BE2C (cell line): Measurements from ENCODE around the gene EFNA3.

Source experiments
- DNase-seq: peaks from one replicate; pipeline ENCODE4 v3.0.0-alpha.2; 2020
- H3K27me3 ChIP-seq: fragments of 250-450 bp; sonication (Bioruptor Pico); 2 replicates; pipeline ENCODE4 v1.5.1; 2020; ENCODE audit warnings: mild to moderate bottlenecking
- H3K36me3 ChIP-seq: fragments of 250-450 bp; sonication (Bioruptor Pico); 2 replicates; pipeline ENCODE4 v1.5.1; 2020; ENCODE audit warnings: mild to moderate bottlenecking
- H3K4me1 ChIP-seq: fragments of 250-450 bp; sonication (Bioruptor Pico); 2 replicates; pipeline ENCODE4 v1.5.1; 2020
- H3K4me3 ChIP-seq: 2 replicates; pipeline ENCODE4 v1.5.1; 2011; ENCODE audit warnings: low read depth, low read length
- H3K9me3 ChIP-seq: fragments of 250-450 bp; sonication (Bioruptor Pico); 2 replicates; pipeline ENCODE4 v1.5.1; 2020
- CTCF ChIP-seq: IDR thresholded peaks from 2 replicates; pipeline ENCODE4 v1.5.1; 2012; ENCODE audit warnings: mild to moderate bottlenecking, low read depth, low read length

The EFNA3 gene

GRCh38 chr1:155073377-155074242, 5.0 kb upstream of the EFNA3 start:
- DNase-seq: no peak
- H3K27me3 ChIP-seq: no peaks in the 10 kb centered on the region
- H3K9me3 ChIP-seq: no peaks in the 10 kb centered on the region
- no peaks in the 10 kb centered on the region for H3K36me3 ChIP-seq
- H3K4me3 ChIP-seq: no peak overlapping the region
- no peak for TF ChIP-seq CTCF
- peaks cover 15% of the 10 kb centered on the region; the same call in 1 of the 2 replicates for H3K4me1 ChIP-seq

DNA sequence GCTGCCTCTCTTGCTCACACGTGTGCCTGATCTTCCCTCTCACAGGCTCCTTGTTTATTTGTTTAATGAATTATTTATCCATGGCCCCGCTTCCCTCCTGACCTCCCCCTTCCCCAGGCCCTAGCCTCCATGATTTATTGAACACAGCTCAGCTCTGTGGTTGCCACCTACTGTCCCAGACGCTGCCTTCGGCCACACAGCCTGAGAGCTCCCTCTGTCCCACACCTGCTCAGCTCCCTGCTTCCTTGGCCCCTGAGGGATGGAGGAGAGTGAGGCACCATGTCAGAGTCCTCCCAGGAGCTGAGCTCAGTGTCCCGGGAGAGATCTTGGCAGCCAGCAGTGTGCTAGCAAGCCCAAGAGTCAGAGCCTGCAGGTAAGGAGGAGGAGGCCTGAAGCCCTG, 3.1 kb upstream of the EFNA3 start:
- no peak for DNase-seq
- Histone ChIP-seq H3K27me3 (peaks cover 18% of the 10 kb centered on the region), H3K4me1 (peaks cover 15% of the 10 kb centered on the region), H3K36me3 (no peaks in the 10 kb centered on the region), H3K4me3 (no peak overlapping the region), H3K9me3 (no peaks in the 10 kb centered on the region)
- no peak for TF ChIP-seq CTCF

- no peak overlapping the region for H3K4me3 ChIP-seq
- peaks cover 14% of the 10 kb centered on the region for H3K4me1 ChIP-seq
- H3K27me3 ChIP-seq: peaks cover 26% of the 10 kb centered on the region
- H3K9me3 ChIP-seq: no peaks in the 10 kb centered on the region
- no peaks in the 10 kb centered on the region for H3K36me3 ChIP-seq
- TF ChIP-seq CTCF: no peak
- DNase-seq: no peak
These were observed 2.3 kb upstream of the EFNA3 start for GRCh38 chr1:155076371-155076770.

- Histone ChIP-seq H3K9me3 (no peaks in the 10 kb centered on the region), H3K4me3 (no peak overlapping the region), H3K36me3 (no peaks in the 10 kb centered on the region), H3K27me3 (peaks cover 36% of the 10 kb centered on the region), H3K4me1 (peaks cover 14% of the 10 kb centered on the region)
- DNase-seq: no peak
- TF ChIP-seq CTCF: no peak
These were observed 1.3 kb upstream of the EFNA3 start for GRCh38 chr1:155077346-155077745.

DNA sequence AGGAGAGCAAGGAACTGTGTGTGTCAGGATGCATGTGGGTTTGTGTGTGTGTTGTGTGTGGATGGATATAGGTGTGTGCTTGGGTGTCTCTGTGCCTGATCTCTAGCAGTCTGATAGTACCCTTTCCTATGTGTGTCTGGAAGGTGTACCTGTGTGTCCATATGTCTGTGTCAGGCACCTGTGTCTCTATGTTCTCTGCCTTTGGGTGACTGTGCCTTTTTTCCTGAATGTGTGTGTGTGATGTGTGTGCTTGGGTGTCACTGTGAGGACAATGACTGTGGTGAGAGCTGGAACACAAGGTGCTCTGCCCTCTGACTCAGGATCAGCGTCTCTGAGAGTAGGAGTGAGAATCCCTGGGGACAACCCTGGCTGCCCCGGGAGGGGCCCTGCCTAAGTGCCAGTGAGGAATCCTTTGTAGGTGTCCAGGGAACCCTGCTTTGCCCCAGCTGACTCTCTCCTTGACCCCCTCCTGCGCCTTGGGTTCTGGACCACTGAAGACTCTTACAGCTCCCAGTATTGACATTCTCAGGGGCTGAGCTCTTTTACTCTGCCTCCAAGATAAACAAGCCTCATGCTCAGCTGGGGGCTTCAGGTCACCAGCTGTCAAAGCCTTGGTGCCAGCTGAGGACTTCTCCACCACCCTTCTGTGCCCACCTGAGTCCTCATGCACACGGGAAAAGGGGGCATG, 735 bp upstream of the EFNA3 start:
- peak overlapping the region; percentile 48 for H3K4me3 ChIP-seq
- H3K27me3 ChIP-seq: peaks cover 40% of the 10 kb centered on the region
- no peaks in the 10 kb centered on the region for H3K36me3 ChIP-seq
- no peak for DNase-seq
- TF ChIP-seq CTCF: no peak
- H3K9me3 ChIP-seq: no peaks in the 10 kb centered on the region
- peaks cover 14% of the 10 kb centered on the region for H3K4me1 ChIP-seq

DNA sequence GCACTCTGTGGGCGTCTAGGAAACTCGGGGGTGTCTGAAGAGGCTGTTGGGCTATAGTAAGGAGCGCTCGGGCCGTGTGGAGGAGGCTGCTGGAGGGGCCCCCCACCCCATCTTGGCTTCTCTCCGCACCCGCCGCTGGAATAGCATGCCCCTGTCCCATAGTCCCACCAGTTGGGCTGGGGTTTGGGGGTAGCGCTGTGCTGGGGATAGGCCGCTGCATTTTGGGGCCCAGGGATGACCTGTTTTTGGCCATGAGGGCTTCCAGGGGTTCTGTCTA, 511 bp downstream of the EFNA3 start:
- no peaks in the 10 kb centered on the region for H3K36me3 ChIP-seq
- TF ChIP-seq CTCF: no peak
- DNase-seq: no peak
- H3K27me3 ChIP-seq: peaks cover 42% of the 10 kb centered on the region
- H3K9me3 ChIP-seq: no peaks in the 10 kb centered on the region
- peak overlapping the region; percentile 52 for H3K4me3 ChIP-seq
- peaks cover 18% of the 10 kb centered on the region for H3K4me1 ChIP-seq
